ENCODE measurements around the gene VAV2.

GRCh38 chr9:133971121-133971951, 20.8 kb downstream of the VAV2 start:
- TF ChIP-seq CTCF (IDR thresholded peaks at IDR 0.05) (no peak), POLR2A (IDR thresholded peaks at IDR 0.05) (no peak), EP300 (IDR thresholded peaks at IDR 0.05) (no peak)

Measured in tibial nerve (tissue), 4 donors.